ENCODE measurements around the gene TMEM82. TPM values are rescaled to one million over a fixed set of nuclear protein-coding genes. Genes with fewer than 3 reads are reported as not detected.

TMEM82 gene
- total and polyA plus RNA-seq, 3 donors from 2014 or later: not detected

- DNase-seq: no peak
- Histone ChIP-seq H3K27me3 (no peaks in the 10 kb centered on the region), H3K27ac (no peak overlapping the region), H3K4me3 (no peak overlapping the region), H3K4me1 (no peaks in the 10 kb centered on the region), H3K36me3 (ENCODE audit: low read depth, missing control alignments) (no peaks in the 10 kb centered on the region), H3K9me3 (no peaks in the 10 kb centered on the region)
- intact Hi-C loops (cut with DNase I; ENCODE audit: low total_unique reads): no loop called here
- no peak for TF ChIP-seq POLR2A (IDR thresholded peaks at IDR 0.05)
- no peak for TF ChIP-seq CTCF (IDR thresholded peaks at IDR 0.05)
- WGBS, 2 donors: 49 to 57% methylated on average over 4 to 6 of the region's 6 CpGs
These were observed 29.7 kb downstream of the TMEM82 start for GRCh38 chr1:15771836-15772515.

GRCh38 chr1:15775706-15776105 lies 33.4 kb downstream of the TMEM82 start:
- DNase-seq: no peak
- intact Hi-C loops (cut with DNase I; ENCODE audit: low total_unique reads): no loop called here
- H3K36me3 ChIP-seq (ENCODE audit: low read depth, missing control alignments): no peaks in the 10 kb centered on the region

GRCh38 chr1:15777909-15778707 lies 35.8 kb downstream of the TMEM82 start:
- TF ChIP-seq POLR2A (IDR thresholded peaks at IDR 0.05) (no peak), CTCF (IDR thresholded peaks at IDR 0.05) (no peak)
- no peaks in the 10 kb centered on the region for H3K27me3 ChIP-seq
- intact Hi-C loops (cut with DNase I; ENCODE audit: low total_unique reads): no loop called here
- no peak overlapping the region for H3K27ac ChIP-seq
- H3K4me3 ChIP-seq: no peak overlapping the region
- WGBS, 2 donors: 88 to 90% methylated on average over 7 of the region's 7 CpGs
- no peaks in the 10 kb centered on the region for H3K9me3 ChIP-seq
- H3K36me3 ChIP-seq (ENCODE audit: low read depth, missing control alignments): no peaks in the 10 kb centered on the region
- no peak for DNase-seq
- H3K4me1 ChIP-seq: no peaks in the 10 kb centered on the region

More at GRCh38 chr1:15775706-15776105, 33.4 kb downstream of the TMEM82 start:
- Histone ChIP-seq H3K4me3 (no peak overlapping the region), H3K9me3 (no peaks in the 10 kb centered on the region), H3K4me1 (no peaks in the 10 kb centered on the region), H3K27me3 (no peaks in the 10 kb centered on the region), H3K27ac (no peak overlapping the region)
- TF ChIP-seq POLR2A (IDR thresholded peaks at IDR 0.05): no peak
- no peak for TF ChIP-seq CTCF (IDR thresholded peaks at IDR 0.05)
- 83 to 84% methylated on average over 2 of the region's 2 CpGs for WGBS, 2 donors

GRCh38 chr1:15785683-15786082 lies 43.4 kb downstream of the TMEM82 start:
- DNase-seq: no peak
- 81 to 92% methylated on average over 4 to 8 of the region's 8 CpGs for WGBS, 2 donors
- no peaks in the 10 kb centered on the region for H3K9me3 ChIP-seq
- peaks cover 6% of the 10 kb centered on the region for H3K4me1 ChIP-seq
- H3K4me3 ChIP-seq: no peak overlapping the region
- intact Hi-C loops (cut with DNase I; ENCODE audit: low total_unique reads): no loop called here
- no peaks in the 10 kb centered on the region for H3K27me3 ChIP-seq
- no peaks in the 10 kb centered on the region for H3K36me3 ChIP-seq (ENCODE audit: low read depth, missing control alignments)
- no peak overlapping the region for H3K27ac ChIP-seq
- TF ChIP-seq CTCF (IDR thresholded peaks at IDR 0.05) (no peak), POLR2A (IDR thresholded peaks at IDR 0.05) (no peak)
